KBM-7 (cell line): Measurements from ENCODE around the gene C19orf25.
A peak's percentile ranks its signal among the peaks of the same experiment; 100 is the strongest.
"Not testable (repeated sequence)": the region's sequence is repeated elsewhere in the genome, so short reads cannot be mapped to it uniquely, and the experiment has no call there.

Experiments
- DNase-seq: peaks from one replicate; pipeline ENCODE4 v3.0.0-alpha.2; 2015
- in situ Hi-C: fragments of 300-500 bp; cut with MboI; formaldehyde crosslinking; loops from 2 replicates; pipeline ENCODE4 v1.14.3; 2020; ENCODE audit warnings: low sequenced_read_pairs, low pct_unique_long_range_greater_than_20kb, mixed read lengths

C19orf25 gene

DNA sequence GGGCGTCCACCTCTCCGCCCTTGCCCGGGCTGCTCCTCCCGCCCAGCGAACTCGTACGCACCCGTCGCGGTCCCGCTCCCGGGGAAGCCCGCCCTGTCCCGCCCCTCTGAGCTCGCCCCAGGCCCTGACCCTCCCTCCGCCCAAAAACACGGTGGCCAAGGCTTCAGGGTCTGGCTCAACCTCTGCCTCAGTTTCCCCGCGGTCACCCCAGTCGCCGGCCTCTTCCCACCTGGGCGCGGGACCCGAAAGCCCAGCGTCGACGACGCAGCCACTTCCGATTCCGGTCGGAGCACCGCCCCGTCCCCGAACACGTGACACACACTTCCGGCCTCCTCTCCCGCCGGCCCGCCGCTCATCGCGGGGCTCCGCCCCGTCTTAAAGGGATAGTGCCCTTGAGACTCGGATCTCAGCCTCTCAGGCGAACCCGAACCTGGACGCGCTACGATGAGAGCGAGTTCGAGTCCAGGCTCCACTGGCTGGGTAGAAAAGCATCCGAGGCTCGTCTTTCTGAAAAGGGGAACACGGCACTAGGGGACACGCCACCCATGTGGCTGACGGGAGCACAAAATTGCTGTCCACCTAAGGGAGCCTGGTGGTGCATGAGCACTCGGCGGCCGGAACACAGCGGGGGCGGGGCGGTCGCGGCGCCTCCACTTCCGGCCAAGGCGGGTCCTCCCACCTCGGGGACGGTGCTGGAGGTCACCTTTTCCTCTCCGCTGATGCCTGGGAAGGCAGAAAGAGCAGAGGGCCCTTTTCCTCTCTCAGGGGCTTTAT, at the start of gene C19orf25:
C19orf25 (minus strand) TSS at position 282 of the 774 bp plus-strand sequence. CDS start 312 bp downstream, outside the sequence.
- DNase-seq: peak; percentile 96
- in situ Hi-C loops: no loop called here

DNA sequence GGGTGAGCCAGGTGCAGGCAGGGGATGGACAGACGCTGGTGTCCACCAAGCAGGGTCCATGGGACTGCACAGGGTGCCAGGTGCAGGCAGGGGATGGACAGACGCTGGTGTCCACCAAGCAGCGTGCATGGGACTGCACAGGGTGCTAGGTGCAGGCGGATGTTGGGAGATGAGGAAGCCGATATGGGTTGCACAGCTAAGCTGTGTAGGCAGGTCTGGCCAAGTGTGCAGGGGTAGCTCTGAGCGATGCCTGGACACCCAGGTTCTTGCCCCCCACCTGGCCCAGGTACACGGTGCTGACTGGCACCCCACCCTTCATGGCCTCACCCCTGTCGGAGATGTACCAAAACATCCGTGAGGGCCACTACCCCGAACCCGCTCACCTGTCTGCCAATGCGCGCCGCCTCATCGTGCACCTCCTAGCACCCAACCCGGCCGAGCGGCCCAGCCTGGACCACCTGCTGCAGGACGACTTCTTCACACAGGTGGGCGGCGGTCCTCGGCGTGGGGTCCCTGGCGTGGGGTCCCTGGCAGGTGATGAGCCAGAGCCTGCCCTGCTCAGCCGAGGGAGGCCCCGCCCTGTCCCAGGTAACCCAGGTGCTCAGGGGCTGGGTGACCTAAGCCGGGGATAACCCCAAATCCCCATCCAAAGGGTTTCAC, 48.8 kb upstream of the C19orf25 start:
- in situ Hi-C loops: no loop called here
- no peak for DNase-seq

DNA sequence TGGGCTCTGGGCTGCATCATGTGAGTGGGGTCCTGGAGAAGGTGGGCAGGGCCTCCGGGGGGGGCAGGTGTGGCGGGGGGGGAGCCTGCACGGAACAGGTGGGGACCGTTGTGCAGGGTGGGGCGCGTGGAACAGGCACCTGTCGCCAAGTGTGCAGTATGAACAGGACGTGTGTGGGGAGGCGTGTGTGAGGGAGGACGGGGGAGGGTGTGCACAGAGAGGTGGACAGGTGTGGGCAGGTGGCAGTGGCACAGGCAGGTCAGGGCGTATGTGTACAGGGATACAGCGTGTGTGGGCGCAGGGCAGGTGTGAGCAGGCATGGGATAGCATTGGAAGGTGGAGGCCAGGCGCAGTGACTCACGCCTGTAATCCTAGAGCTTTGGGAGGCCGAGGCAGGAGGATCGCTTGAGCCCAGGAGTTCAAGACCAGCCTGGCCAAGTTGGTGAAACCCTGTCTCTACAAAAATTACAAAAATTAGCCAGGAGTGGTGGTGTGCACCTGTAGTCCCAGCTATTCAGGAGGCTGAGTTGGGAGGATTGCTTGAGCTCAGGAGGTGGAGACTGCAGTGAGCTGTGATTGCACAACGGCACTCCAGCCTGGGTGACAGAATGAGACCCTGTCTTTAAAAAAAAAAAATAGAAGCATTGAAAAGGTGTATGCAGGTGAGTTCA, 48.1 kb upstream of the C19orf25 start:
- in situ Hi-C loops: no loop called here
- DNase-seq: no peak

- in situ Hi-C loops: no loop called here
- DNase-seq: no peak
Measured at GRCh38 chr19:1526066-1526778, 47.2 kb upstream of the C19orf25 start.

- in situ Hi-C loops: no loop called here
Measured at GRCh38 chr19:1525343-1525742, 46.3 kb upstream of the C19orf25 start.

DNA sequence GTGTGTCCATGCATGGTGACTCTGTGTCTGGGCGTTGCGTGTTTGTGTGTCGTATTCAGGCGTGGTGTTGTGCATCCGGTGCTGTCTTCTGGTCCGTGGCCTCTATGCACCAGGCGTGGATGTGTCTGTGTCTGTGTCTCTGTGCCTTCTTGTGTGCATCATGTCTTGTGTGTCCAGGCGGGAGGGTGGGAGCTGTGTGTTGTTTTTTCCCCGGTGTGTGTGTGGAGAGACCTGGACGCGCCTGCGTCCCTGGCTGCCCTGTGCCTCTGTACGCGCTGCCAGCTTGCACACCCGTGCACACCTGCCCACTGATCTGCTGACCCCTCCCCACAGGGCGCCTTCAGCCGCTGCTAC, 45.9 kb upstream of the C19orf25 start:
- no peak for DNase-seq
- in situ Hi-C loops: no loop called here

More at GRCh38 chr19:1525343-1525742, 46.3 kb upstream of the C19orf25 start:
- no peak for DNase-seq

- in situ Hi-C loops: no loop called here
- no peak for DNase-seq
Measured at GRCh38 chr19:1524287-1524971, 45.4 kb upstream of the C19orf25 start.

DNA sequence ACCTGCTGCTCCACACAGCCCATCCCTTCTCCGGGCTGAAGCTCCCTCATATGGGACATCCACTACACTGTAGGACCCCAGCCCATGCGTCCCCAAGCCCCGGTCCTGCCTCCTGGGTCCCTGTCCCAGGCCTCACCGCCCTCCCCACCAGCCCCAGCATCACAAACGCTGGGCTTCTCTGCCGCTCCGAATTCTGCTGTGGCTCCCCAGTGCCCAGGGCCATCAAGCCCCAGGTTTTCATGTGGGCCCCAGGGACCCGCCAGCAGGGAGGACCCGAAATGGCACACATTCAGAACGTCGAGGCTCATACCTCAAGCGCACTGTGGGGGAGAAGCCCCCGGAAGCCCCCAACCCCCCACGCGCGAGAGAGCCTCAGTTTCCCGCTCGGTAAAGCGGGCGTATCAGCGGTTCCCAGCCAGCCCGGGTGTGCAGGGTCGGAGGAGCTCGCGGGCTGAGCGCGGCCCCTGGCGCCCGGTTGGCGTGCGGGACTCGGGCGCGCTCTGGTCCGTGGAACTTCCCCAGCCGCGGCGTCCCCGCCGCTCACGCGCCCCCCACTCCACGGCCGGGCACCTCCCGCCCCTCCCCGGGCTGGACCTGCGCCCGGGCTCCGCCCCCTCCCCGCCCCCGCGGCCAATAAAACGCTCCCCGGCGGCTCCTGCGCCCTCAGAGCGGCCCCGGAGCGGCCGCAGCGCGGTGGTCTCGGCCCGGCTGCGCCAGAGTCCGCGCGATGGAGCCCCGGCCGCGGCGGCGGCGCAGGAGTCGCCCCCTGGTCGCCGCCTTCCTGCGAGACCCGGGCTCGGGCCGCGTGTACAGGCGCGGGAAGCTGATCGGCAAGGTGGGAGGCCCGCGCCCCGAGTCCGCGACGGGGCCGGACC, 44.6 kb upstream of the C19orf25 start, which contains the start of gene PLK5:
PLK5 (plus strand) TSS at position 666 of the 875 bp plus-strand sequence. CDS start 2,920 bp downstream, outside the sequence.
- no peak for DNase-seq
- in situ Hi-C loops: no loop called here

DNA sequence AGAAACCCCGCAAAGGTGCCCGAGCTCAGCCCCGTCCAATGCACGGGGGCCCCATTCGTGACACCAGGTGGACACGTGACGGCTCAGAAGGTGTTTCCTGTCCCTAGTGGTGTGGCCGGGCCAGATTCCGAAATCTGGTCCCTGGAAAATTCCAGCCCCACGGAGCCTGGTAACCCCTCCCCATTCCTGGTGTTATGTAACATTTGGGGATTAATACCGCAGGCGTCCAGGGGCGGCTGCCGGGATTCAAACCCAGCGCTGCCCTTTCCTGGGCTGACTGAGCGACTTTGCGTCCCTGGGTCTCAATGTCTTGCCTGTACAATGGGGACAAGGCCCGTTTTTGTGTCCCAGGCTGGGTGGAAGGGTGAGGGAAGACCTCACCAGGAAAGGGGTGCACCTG, 43.8 kb upstream of the C19orf25 start:
- DNase-seq: no peak
- in situ Hi-C loops: no loop called here

GRCh38 chr19:1522061-1522460, 43.0 kb upstream of the C19orf25 start:
- in situ Hi-C loops: no loop called here
- DNase-seq: no peak

- no peak for DNase-seq
- in situ Hi-C loops: no loop called here
Measured at GRCh38 chr19:1521636-1522035, 42.6 kb upstream of the C19orf25 start.

DNA sequence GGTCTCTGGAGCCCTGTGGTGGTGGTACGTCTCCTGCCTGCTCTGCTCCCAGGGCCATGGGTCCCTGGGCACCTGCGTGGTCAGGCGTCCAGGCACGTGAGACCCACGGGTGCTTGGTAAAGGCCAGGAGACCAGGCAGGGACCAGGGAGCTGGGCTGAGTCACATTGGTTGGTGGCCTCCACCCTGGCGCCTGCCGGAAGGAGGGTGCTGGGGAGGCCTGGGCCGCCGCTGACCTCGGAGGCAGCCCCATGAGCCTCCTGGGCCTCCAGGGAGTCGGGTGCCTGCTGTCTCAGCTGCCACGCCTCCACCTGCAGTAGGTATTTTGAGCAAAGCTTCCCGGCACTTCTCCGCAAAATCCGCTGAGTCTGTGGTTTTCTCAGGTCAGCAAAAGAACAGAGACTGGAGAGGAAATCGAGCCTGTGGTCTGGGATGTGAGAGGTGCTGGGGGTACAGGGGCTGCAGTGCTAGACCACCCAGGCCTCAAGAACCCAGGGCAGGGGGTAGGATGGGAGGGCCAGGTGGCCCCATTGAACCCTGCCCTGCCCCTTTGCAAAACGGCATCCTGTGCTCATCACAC, 41.3 kb upstream of the C19orf25 start:
- in situ Hi-C loops: no loop called here
- no peak for DNase-seq

GRCh38 chr19:1519802-1520201, 40.8 kb upstream of the C19orf25 start:
- in situ Hi-C loops: not testable (repeated sequence)

DNA sequence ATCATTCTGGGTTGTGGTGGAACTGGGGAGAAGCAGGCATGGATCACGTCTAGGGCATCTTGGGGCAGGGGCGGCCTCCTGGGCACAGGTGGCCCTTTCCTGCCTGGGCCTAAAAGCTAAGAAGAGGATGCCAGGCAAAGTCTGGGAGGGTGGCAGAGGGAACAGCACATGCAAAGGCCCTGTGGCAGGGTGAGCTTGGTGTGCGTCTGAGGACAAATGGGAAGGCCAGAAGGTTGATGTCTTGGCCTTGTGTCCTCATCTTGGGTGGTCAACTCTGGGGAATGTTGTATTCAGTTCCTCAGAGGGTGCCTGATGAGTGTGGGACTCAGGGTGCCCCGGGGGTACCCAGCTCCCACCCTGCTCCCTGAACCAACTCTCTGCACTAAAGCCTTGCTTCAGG, 39.5 kb upstream of the C19orf25 start:
- in situ Hi-C loops: no loop called here
- no peak for DNase-seq

More at GRCh38 chr19:1519802-1520201, 40.8 kb upstream of the C19orf25 start:
- DNase-seq: not testable (repeated sequence)

DNA sequence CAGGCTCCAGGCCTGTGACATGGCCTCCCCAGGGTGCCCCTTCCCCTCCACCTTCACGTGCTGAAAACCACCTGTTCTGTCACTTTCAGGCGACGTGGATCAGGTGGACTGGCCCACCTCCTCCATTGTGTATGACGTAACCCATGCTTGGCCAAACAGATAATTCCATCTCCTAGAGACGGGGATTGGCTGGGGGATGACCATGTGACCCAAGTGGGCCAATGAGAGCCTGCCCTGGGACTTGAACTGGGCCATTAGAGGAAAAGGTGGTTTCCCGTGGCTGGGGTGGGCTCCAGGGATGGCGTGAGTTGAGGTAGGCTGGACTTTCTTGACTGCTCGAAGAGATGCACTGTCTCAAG, 37.4 kb upstream of the C19orf25 start:
- in situ Hi-C loops: no loop called here
- DNase-seq: no peak

GRCh38 chr19:1514986-1515721, 36.1 kb upstream of the C19orf25 start:
- in situ Hi-C loops: no loop called here
- DNase-seq: no peak

- no peak for DNase-seq
- in situ Hi-C loops: no loop called here
Measured at GRCh38 chr19:1514295-1514661, 35.3 kb upstream of the C19orf25 start.
